GM21381 (cell line): ENCODE data around the gene NIPAL3.
A peak's percentile ranks its signal among the peaks of the same experiment; 100 is the strongest.

Experiments used
- ATAC-seq: cut with Tn5 transposase; IDR thresholded peaks from one replicate; pipeline ENCODE4 v1.9.1; 2021; ENCODE audit warnings: mild to moderate bottlenecking, moderate library complexity; ENCODE audit not compliant: unreplicated experiment

Gene NIPAL3

GRCh38 chr1:24390924-24391782 lies 24.4 kb upstream of the NIPAL3 start:
- ATAC-seq = no peak

DNA sequence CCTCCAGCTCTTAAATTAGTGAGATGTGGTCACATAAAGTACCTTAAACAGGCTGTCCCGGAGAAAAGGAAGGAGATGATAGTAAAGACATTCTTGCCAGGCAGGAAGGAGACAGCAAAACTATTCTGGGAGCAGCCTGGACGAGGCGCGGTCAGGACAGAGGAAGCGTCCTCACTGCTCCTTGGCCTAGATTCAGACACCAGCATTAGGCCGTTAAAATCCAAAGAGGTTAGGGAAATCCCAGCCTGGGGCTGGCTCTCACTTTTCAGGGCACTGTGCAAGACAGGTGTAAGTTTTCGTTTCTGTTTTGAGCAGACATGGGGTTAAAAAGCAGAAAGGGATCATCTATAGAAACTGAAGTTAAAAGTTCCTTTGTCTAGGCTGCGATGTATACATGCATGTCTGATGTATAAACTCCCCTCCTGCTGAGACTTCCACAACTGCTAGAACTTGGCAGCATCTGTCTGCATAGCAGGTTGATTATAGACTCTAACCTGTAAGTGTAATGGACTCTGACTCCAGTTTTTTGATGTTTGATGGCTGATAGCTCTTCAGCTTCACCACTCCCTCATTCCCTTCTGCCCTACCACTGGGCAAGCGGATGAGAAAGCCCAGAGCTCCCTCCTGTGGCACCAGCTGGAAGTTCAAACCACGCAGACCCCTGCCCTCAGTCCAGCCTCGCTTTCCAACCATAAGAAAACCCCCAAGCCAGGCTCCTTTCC lies 23.6 kb upstream of the NIPAL3 start:
- peak; percentile 79 for ATAC-seq

DNA sequence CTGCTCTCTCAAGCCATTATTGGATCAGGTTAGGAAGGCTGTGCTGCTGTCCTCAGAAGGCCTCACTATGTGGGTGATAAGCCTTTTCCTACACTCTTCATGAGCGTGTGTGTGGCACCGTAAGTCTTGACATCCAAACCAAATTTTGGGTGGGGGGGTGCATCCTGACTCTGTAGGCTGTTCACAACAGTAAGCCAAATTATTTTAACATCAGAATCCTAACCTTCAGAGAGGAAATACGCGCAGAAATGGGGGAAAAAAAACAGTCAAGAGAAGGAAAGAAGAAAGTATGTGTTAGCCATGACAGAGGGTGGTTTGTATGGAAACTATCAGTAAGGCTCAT lies 23.0 kb upstream of the NIPAL3 start:
- no peak for ATAC-seq

GRCh38 chr1:24392982-24393650 lies 22.5 kb upstream of the NIPAL3 start:
- ATAC-seq = no peak

GRCh38 chr1:24393892-24394291 lies 21.7 kb upstream of the NIPAL3 start:
- no peak for ATAC-seq

DNA sequence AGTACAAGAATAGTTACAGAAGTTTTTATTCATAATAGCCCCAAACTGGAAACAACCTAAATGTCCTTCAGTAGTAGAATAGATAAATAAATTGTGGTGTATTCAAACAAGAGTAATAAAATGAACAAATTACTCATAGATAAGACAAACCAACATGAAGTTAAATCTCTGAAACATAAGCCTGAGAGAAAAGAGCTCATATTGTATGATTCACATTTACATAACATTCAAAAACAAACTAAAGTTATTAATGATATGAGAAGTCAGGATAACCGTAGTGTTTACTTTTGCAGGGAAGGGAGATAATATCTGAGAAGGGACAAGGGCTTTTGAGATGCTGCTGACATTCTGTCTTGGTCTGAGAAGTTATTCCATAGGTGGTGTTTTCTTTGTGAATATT lies 15.5 kb upstream of the NIPAL3 start:
- no peak for ATAC-seq

- no peak for ATAC-seq
Observed at GRCh38 chr1:24403806-24404205, 11.8 kb upstream of the NIPAL3 start.

DNA sequence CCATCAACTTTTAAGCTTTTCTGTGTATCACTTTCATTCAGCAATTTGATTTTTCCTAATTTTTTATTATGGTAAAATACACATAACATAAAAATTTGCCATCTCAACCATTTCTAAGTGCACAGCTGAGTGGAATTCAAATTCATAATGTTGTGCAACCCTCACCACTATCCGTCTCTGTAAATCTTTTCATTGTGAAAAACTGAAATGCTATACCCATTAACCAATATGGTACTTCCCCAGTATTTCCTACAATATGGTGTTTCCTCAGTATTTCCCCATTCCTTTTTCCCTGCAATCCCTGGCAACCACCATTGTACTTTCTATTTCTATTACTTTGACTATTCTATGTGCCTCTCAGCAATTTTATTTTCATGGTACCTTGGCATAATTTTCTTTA lies 8.8 kb upstream of the NIPAL3 start:
- no peak for ATAC-seq

- no peak for ATAC-seq
Observed at GRCh38 chr1:24409535-24409934, 6.1 kb upstream of the NIPAL3 start.

DNA sequence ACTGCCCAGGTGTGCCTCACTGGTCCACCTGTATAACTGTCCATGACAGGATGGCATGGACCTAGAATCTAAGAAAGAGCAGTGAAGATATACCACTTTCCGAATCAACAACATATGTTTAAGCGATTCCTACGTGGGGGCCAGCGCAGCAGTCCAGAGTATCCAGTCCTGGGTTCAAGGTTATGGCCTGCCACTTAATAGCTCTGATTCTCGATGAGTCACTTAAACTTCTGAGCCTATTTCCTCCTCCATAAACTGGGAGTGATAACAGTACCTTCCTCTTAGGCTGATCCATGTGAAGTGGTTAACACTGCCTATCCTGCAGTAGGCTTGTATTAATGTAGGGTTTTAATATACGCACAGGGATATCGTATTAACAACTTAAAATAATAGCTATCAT lies 4.9 kb upstream of the NIPAL3 start:
- ATAC-seq = no peak

DNA sequence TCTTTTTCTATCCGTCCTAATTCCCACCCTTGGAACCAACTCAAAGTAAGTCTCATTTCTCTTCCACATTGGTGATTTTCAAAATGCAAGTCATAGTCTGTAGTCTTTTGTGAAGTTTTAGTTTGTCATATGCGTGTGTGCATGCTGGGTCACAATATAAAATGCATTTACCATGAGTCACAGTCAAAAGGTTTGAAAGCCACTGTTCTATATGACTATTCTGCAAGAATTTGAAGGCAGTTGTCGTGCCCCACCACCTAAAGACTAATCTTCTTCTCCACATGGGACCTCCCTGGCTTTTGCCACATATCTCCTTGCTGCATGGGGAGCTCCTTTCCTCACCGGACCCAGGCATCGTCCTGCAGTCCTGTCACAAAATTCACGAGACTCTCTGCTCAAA lies 3.6 kb upstream of the NIPAL3 start:
- ATAC-seq = no peak

- no peak for ATAC-seq
Observed at GRCh38 chr1:24412408-24412807, 3.2 kb upstream of the NIPAL3 start.

GRCh38 chr1:24413350-24414163 lies 2.0 kb upstream of the NIPAL3 start, which contains the start of gene STPG1:
TSS of gene STPG1 (minus strand) at chr1:24413782. CDS start at chr1:24401388, 12,394 bp downstream.
- ATAC-seq = no peak

- no peak for ATAC-seq
Observed at GRCh38 chr1:24414775-24415333, 748 bp upstream of the NIPAL3 start.

DNA sequence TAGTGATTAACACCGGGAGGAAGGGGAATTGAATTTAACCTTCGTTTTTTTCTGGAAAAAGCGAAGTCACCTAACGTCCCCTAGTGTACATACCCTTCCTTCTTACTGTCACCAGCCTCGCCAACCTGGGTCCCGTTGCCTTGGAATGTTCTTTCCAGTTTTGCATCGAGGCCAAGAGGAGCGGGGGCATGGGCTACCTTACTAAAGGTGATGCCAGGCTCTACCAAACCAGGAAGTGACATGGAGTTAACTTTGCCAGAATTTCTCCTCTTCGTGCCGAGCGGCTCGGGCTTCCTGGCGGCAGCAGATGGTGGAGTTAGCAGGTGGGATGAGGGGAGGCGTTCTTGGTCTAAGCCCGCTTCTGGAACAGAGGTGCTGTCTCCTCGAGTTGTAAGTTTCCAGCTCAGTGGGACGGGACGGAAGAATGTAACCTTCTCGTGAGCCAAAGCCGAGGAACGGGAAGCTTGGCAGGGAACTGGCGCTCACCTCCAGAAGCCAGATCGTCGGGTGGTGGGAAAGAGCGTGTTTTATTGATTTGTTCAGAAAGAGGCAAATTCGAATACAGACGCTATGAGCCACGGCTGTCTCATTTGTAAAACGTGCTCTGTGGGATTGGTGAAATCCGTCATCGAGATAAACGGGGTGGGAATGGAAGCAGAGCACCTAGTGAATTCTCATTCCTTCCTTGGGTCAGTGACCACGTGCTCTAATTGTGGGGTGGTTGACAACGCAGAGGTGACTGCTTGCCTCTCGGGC lies 486 bp downstream of the NIPAL3 start:
- peak; percentile 3 for ATAC-seq

DNA sequence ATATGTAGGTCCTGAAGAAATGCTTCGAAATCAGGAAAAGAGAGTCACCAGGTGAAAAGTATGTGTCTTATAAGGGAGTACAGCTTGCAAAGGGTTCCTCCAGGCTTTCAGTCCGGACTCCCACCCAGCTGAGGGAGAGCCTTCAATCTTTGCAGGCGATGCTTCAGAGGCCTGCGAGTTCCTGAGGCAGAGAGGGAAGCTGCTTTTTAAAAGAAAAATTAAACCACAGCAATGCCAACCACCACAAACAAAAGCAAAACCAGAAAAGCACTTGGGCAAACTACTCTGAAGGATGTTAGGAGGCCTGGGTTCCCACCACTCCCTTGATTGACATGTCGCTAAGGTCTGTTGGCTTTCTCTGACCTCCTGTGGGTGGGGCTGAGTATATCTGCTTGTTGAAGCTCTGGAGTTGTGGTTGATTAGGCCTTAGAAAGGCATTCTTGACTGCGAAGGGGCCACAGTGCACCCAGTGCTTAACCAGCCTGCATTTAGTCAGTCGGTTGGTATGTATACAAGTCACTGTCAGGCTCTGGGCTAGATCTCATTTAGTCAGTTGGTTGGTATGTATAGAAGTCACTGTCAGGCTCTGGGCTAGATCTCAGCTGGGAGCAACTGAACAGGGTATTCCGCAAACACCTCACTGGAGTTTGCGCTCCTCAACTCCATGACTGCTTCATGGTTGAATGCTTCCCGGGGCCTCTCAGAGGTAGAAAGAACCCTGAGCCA lies 1.2 kb downstream of the NIPAL3 start:
- no peak for ATAC-seq

DNA sequence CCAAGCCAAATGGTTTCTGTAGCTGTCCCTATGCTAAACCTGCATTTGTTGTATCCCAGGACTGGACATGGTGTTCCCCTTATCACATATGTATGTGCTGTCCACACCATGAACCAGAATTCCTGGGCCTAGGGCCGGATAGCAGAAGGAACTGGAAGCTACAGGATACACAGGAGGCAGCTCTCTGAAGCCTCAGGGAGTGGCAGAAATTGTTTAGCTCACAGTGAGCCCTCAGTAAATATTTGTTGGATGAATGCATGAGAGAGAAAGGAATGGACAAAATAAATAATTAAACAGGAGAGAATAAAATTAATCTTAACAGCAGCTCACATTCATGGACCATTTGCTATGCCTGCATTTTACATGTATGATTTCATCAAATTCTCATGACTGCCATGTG lies 2.1 kb downstream of the NIPAL3 start:
- ATAC-seq = no peak

DNA sequence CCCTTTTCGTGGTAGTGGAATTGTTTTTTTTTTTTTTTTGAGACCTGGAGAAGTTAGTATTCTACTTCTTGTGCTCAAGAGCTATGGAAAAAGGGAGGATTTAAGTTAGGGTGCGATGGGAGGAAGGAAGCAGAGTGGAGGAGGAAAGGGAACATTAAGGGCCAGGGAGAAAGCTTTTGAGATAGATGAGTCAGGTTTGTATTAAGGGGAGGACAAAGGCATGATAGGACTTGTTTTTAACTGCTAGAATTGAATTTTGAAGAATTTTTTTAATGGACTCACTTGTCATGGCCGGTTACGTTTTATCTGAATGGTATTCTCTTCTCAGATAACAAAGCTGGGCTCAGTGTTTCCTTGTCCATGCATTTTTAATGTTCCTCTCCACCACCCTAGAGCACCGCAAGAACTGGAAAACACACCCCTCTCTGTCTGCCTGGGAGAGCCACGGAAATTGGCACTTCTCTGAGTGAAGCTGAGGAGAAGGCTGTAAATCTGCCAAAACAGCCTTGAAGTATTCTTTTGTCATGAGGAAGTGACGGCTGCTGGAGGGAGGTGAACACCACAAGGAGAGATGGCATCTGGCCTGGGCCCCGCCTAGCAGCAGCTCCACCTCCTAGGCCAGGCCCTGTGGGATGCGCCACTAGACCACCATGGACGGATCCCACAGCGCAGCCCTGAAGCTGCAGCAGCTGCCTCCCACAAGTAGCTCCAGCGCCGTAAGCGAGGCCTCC lies 3.5 kb downstream of the NIPAL3 start:
- ATAC-seq = no peak

DNA sequence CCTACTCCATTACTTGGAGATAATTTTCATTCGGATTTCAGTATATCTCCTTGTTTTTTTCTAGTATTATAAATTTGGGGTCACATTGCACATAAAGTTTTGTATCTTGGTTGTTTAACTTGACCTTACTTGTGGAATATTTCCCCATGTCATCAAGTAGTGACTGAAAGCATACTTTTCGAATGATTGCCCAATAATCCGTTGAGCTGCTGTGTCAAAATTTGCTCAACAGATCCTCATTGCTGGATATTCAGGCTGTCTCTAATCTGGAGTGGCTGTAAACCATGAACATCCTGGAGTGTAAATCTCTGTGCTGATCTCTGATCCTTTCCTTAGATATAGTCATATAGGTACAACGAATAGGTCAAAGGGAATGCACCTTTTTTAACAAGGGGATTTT lies 4.9 kb downstream of the NIPAL3 start:
- ATAC-seq = no peak
